Stimulated activated naive CD8-positive, alpha-beta T cell treated with anti-CD3 and anti-CD28 coated beads, Interleukin-15, Interleukin-2, amounts not matched to agents 100 ng/mL and 50 ng/mL, for 24 hours (primary cell): Measurements from ENCODE around the gene ABHD14A.

Experiments used
- H3K27ac Mint-ChIP-seq: one replicate; pipeline ENCODE4 v1.8.0; 2021; ENCODE audit warnings: mild to moderate bottlenecking, mixed read lengths
- H3K27me3 Mint-ChIP-seq: one replicate; pipeline ENCODE4 v1.8.0; 2021; ENCODE audit warnings: mixed read lengths
- H3K36me3 Mint-ChIP-seq: one replicate; pipeline ENCODE4 v1.8.0; 2021; ENCODE audit warnings: low read depth, mixed read lengths
- H3K4me1 Mint-ChIP-seq: one replicate; pipeline ENCODE4 v1.8.0; 2021; ENCODE audit warnings: low read depth, mixed read lengths
- H3K4me3 Mint-ChIP-seq: one replicate; pipeline ENCODE4 v1.8.0; 2021; ENCODE audit warnings: mild to moderate bottlenecking, mixed read lengths
- H3K9me3 Mint-ChIP-seq: one replicate; pipeline ENCODE4 v1.8.0; 2021; ENCODE audit warnings: mixed read lengths

The ABHD14A gene

GRCh38 chr3:51960386-51960785 lies 14.5 kb upstream of the ABHD14A start:
- peaks cover 5% of the 10 kb centered on the region for H3K4me1 Mint-ChIP-seq
- H3K27ac Mint-ChIP-seq = no peak overlapping the region
- H3K4me3 Mint-ChIP-seq = no peak overlapping the region
- H3K36me3 Mint-ChIP-seq = peaks cover 4% of the 10 kb centered on the region
- peaks cover 3% of the 10 kb centered on the region for H3K27me3 Mint-ChIP-seq
- H3K9me3 Mint-ChIP-seq = no peaks in the 10 kb centered on the region

- peaks cover 5% of the 10 kb centered on the region for H3K4me1 Mint-ChIP-seq
- no peaks in the 10 kb centered on the region for H3K9me3 Mint-ChIP-seq
- H3K27me3 Mint-ChIP-seq = peaks cover 3% of the 10 kb centered on the region
- H3K36me3 Mint-ChIP-seq = peaks cover 4% of the 10 kb centered on the region
- no peak overlapping the region for H3K4me3 Mint-ChIP-seq
- H3K27ac Mint-ChIP-seq = no peak overlapping the region
Measured at GRCh38 chr3:51961011-51961410, 13.9 kb upstream of the ABHD14A start.

GRCh38 chr3:51961602-51962569 lies 13.0 kb upstream of the ABHD14A start:
- Mint-ChIP-seq H3K4me3 (no peak overlapping the region), H3K9me3 (no peaks in the 10 kb centered on the region), H3K27me3 (no peaks in the 10 kb centered on the region), H3K27ac (no peak overlapping the region), H3K36me3 (peaks cover 4% of the 10 kb centered on the region), H3K4me1 (peaks cover 4% of the 10 kb centered on the region)

GRCh38 chr3:51962854-51963530 lies 11.9 kb upstream of the ABHD14A start:
- H3K4me3 Mint-ChIP-seq = no peak overlapping the region
- H3K4me1 Mint-ChIP-seq = peaks cover 4% of the 10 kb centered on the region
- no peaks in the 10 kb centered on the region for H3K9me3 Mint-ChIP-seq
- no peak overlapping the region for H3K27ac Mint-ChIP-seq
- peaks cover 4% of the 10 kb centered on the region for H3K36me3 Mint-ChIP-seq
- H3K27me3 Mint-ChIP-seq = no peaks in the 10 kb centered on the region

GRCh38 chr3:51963951-51964451 lies 10.9 kb upstream of the ABHD14A start:
- no peaks in the 10 kb centered on the region for H3K9me3 Mint-ChIP-seq
- peaks cover 8% of the 10 kb centered on the region for H3K4me1 Mint-ChIP-seq
- no peak overlapping the region for H3K27ac Mint-ChIP-seq
- no peak overlapping the region for H3K4me3 Mint-ChIP-seq
- no peaks in the 10 kb centered on the region for H3K36me3 Mint-ChIP-seq
- H3K27me3 Mint-ChIP-seq = no peaks in the 10 kb centered on the region

- Mint-ChIP-seq H3K36me3 (no peaks in the 10 kb centered on the region), H3K9me3 (no peaks in the 10 kb centered on the region), H3K27ac (no peak overlapping the region), H3K4me3 (no peak overlapping the region), H3K4me1 (peaks cover 11% of the 10 kb centered on the region), H3K27me3 (no peaks in the 10 kb centered on the region)
Measured at GRCh38 chr3:51964521-51964920, 10.3 kb upstream of the ABHD14A start.

- H3K9me3 Mint-ChIP-seq = no peaks in the 10 kb centered on the region
- H3K4me3 Mint-ChIP-seq = no peak overlapping the region
- no peaks in the 10 kb centered on the region for H3K36me3 Mint-ChIP-seq
- no peak overlapping the region for H3K27ac Mint-ChIP-seq
- peaks cover 11% of the 10 kb centered on the region for H3K4me1 Mint-ChIP-seq
- H3K27me3 Mint-ChIP-seq = no peaks in the 10 kb centered on the region
Measured at GRCh38 chr3:51966016-51966415, 8.8 kb upstream of the ABHD14A start.

- H3K9me3 Mint-ChIP-seq = no peaks in the 10 kb centered on the region
- H3K36me3 Mint-ChIP-seq = no peaks in the 10 kb centered on the region
- H3K27ac Mint-ChIP-seq = no peak overlapping the region
- H3K27me3 Mint-ChIP-seq = no peaks in the 10 kb centered on the region
- peaks cover 11% of the 10 kb centered on the region for H3K4me1 Mint-ChIP-seq
- peak overlapping the region; percentile 74 for H3K4me3 Mint-ChIP-seq
Measured at GRCh38 chr3:51966486-51966885, 8.4 kb upstream of the ABHD14A start.

GRCh38 chr3:51966922-51967383 lies 7.9 kb upstream of the ABHD14A start:
- H3K4me3 Mint-ChIP-seq = peak overlapping the region; percentile 74
- H3K27me3 Mint-ChIP-seq = no peaks in the 10 kb centered on the region
- no peaks in the 10 kb centered on the region for H3K9me3 Mint-ChIP-seq
- H3K36me3 Mint-ChIP-seq = no peaks in the 10 kb centered on the region
- peaks cover 11% of the 10 kb centered on the region for H3K4me1 Mint-ChIP-seq
- no peak overlapping the region for H3K27ac Mint-ChIP-seq

- Mint-ChIP-seq H3K27ac (peak within 1 kb of the TSS; percentile 36), H3K27me3 (no peaks in the 10 kb centered on the region), H3K36me3 (no peaks in the 10 kb centered on the region), H3K4me1 (peaks cover 17% of the 10 kb centered on the region), H3K9me3 (no peaks in the 10 kb centered on the region), H3K4me3 (peak within 1 kb of the TSS; percentile 78)
Measured at GRCh38 chr3:51967384-51968169, 7.3 kb upstream of the ABHD14A start, which contains the start of gene PCBP4. PCBP4 (minus strand) TSS chr3:51967454; CDS start chr3:51961240, 6,214 bp downstream.

GRCh38 chr3:51968170-51968775 lies 6.6 kb upstream of the ABHD14A start:
- Mint-ChIP-seq H3K4me1 (peaks cover 17% of the 10 kb centered on the region), H3K36me3 (no peaks in the 10 kb centered on the region), H3K27ac (no peak overlapping the region), H3K27me3 (no peaks in the 10 kb centered on the region), H3K4me3 (peak overlapping the region; percentile 78), H3K9me3 (no peaks in the 10 kb centered on the region)

GRCh38 chr3:51968883-51969678 lies 5.8 kb upstream of the ABHD14A start:
- no peaks in the 10 kb centered on the region for H3K9me3 Mint-ChIP-seq
- no peak overlapping the region for H3K27ac Mint-ChIP-seq
- no peak overlapping the region for H3K4me3 Mint-ChIP-seq
- no peaks in the 10 kb centered on the region for H3K27me3 Mint-ChIP-seq
- H3K36me3 Mint-ChIP-seq = no peaks in the 10 kb centered on the region
- H3K4me1 Mint-ChIP-seq = peaks cover 21% of the 10 kb centered on the region

GRCh38 chr3:51969841-51970240 lies 5.0 kb upstream of the ABHD14A start:
- Mint-ChIP-seq H3K36me3 (no peaks in the 10 kb centered on the region), H3K9me3 (no peaks in the 10 kb centered on the region), H3K4me3 (no peak overlapping the region), H3K4me1 (peaks cover 28% of the 10 kb centered on the region), H3K27ac (no peak overlapping the region), H3K27me3 (no peaks in the 10 kb centered on the region)
